Large intestine (tissue), 3 donors: Measurements from ENCODE around the gene ADCK1. TPM values are rescaled to one million over a fixed set of nuclear protein-coding genes. Genes with fewer than 3 reads are reported as not detected.
"Not testable (repeated sequence)": the region's sequence is repeated elsewhere in the genome, so short reads cannot be mapped to it uniquely, and the experiment has no call there.

Experiments used
- DNase-seq, 2 donors: peaks; one replicate each; pipeline versions ENCODE4 v3.0.0 to v3.0.0-alpha.2; 2013
- H3K27ac ChIP-seq: one replicate; pipeline ENCODE4 v1.5.1; 2013; ENCODE audit warnings: low read length
- H3K27me3 ChIP-seq: 2 replicates; pipeline ENCODE4 v1.6.1; 2013; ENCODE audit warnings: low read length; ENCODE audit not compliant: control insufficient read depth, insufficient read depth
- H3K36me3 ChIP-seq: 2 replicates; pipeline ENCODE4 v1.6.1; 2013; ENCODE audit warnings: low read length; ENCODE audit not compliant: control insufficient read depth, insufficient read depth
- H3K4me1 ChIP-seq: one replicate; pipeline ENCODE4 v1.6.1; 2013; ENCODE audit warnings: low read length; ENCODE audit not compliant: control insufficient read depth, insufficient read depth
- H3K4me3 ChIP-seq: one replicate; pipeline ENCODE4 v1.5.1; 2013; ENCODE audit warnings: low read length
- H3K9me3 ChIP-seq: one replicate; pipeline ENCODE4 v1.6.1; 2013; ENCODE audit warnings: mild to moderate bottlenecking, low read depth, low read length, moderate library complexity; ENCODE audit not compliant: control insufficient read depth
- WGBS: methylation state at CpG from one replicate; pipeline ENCODE4 v1.1.5; 2013; ENCODE audit warnings: low lambda C conversion rate; ENCODE audit not compliant: insufficient coverage; 5-methylcytosine and 5-hydroxymethylcytosine counted together
- polyA plus RNA-seq: library from polyadenylated mRNA; unstranded; fragments of 120-200 nt; gene quantifications from one replicate; pipeline ENCODE4 v1.2.1, GENCODE V29; 2013

The ADCK1 gene
- polyA plus RNA-seq, 1 donor, result 8.5 TPM

DNA sequence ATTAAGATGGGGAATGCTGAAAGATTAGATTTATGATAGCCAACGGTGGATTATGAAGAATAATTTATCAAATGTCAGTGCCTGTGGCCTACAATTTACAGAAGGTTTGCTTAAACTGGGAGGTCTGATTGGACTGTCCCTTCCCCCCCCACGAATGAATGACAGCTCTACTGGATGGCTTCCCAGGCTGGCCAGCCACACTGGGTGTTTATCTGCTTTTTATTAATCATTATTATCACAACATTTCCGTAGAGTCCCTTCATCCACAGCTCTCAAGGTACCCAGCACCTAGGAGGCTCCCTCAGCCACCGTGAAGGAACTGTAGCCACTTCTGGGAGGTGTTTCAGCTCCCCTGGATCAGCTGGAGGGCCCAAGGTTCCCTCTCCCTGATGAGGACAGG, 78.9 kb downstream of the ADCK1 start:
- Histone ChIP-seq H3K4me3 (no peak overlapping the region), H3K27me3 (no peaks in the 10 kb centered on the region), H3K9me3 (no peaks in the 10 kb centered on the region), H3K27ac (no peak overlapping the region), H3K36me3 (no peaks in the 10 kb centered on the region), H3K4me1 (no peaks in the 10 kb centered on the region)
- DNase-seq, result no peak
- WGBS, result 83% methylated on average over 1 of the region's 4 CpGs

DNA sequence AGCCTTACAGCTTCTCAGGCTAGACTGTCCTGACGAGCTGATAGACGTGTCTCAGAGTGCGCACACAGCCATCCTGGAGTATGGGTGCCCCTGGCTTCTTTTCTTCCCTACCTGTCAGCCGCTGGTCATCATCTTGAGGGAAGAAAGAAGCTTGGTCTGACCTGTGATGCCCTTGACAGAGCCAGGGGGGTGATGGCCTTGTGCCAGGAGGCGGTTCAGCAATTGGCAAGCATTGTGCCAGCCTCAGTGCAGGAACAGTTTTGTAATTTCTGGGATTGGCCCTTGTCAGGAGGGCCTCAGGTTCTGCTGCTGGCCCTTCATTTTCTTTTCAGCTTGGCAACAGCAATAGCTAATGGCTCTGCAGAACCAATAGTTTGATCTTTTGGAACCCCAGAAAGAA, 80.1 kb downstream of the ADCK1 start:
- Histone ChIP-seq H3K4me1 (no peaks in the 10 kb centered on the region), H3K27me3 (no peaks in the 10 kb centered on the region), H3K4me3 (no peak overlapping the region), H3K27ac (no peak overlapping the region), H3K36me3 (no peaks in the 10 kb centered on the region), H3K9me3 (no peaks in the 10 kb centered on the region)
- DNase-seq, result no peak
- no CpG with 5 or more reads among the region's 5 CpGs for WGBS

DNA sequence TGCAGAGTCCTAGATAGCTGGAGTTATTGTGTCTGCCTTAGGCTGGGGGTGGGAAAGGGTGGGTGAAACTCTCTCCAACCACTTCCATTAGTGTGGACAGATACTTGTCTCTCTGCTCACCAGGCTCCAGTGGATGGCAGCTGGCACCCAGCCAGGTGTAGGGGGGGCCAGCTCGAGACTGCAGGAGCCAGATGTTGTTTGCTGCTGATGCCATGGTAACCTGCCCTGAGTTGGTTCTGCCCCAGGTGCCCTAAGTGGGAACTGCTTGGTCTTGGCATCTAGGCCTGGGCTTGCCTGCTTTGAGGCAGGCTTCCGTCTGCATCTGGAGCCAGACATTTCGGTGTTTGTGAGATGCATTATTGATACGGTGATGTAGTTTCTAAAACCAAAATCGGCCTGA, 82.2 kb downstream of the ADCK1 start:
- no peak overlapping the region for H3K27ac ChIP-seq
- no CpG with 5 or more reads among the region's 5 CpGs for WGBS
- no peaks in the 10 kb centered on the region for H3K9me3 ChIP-seq
- H3K4me3 ChIP-seq, result no peak overlapping the region
- no peaks in the 10 kb centered on the region for H3K4me1 ChIP-seq
- H3K36me3 ChIP-seq, result peaks cover 3% of the 10 kb centered on the region
- DNase-seq, result peak; percentile 18 to 27
- no peaks in the 10 kb centered on the region for H3K27me3 ChIP-seq

DNA sequence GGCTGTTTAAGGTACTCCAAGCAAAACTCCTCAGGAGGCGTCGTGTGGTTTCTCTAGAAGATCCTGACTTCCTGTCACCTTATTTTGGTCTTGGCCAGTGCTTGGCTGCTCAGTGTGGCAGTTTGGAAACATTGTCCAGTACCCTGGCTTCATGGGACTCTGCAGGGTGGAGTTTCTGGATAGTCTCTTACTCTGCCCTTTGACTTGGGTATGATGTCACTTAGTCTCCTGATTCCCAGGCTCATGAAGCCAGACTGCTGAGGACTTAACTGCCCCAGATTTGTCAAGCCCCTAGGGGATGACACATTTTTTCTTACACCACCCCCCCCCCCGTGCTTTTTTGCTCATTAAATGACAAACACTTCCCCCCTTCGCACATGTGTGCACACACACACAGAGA, 82.7 kb downstream of the ADCK1 start:
- Histone ChIP-seq H3K27ac (no peak overlapping the region), H3K36me3 (peaks cover 5% of the 10 kb centered on the region), H3K27me3 (no peaks in the 10 kb centered on the region), H3K4me3 (no peak overlapping the region), H3K9me3 (no peaks in the 10 kb centered on the region), H3K4me1 (no peaks in the 10 kb centered on the region)
- whole genome bisulfite sequencing, result no CpG with 5 or more reads among the region's 4 CpGs
- peak in 1 of 2 donors; percentile 16 for DNase-seq

DNA sequence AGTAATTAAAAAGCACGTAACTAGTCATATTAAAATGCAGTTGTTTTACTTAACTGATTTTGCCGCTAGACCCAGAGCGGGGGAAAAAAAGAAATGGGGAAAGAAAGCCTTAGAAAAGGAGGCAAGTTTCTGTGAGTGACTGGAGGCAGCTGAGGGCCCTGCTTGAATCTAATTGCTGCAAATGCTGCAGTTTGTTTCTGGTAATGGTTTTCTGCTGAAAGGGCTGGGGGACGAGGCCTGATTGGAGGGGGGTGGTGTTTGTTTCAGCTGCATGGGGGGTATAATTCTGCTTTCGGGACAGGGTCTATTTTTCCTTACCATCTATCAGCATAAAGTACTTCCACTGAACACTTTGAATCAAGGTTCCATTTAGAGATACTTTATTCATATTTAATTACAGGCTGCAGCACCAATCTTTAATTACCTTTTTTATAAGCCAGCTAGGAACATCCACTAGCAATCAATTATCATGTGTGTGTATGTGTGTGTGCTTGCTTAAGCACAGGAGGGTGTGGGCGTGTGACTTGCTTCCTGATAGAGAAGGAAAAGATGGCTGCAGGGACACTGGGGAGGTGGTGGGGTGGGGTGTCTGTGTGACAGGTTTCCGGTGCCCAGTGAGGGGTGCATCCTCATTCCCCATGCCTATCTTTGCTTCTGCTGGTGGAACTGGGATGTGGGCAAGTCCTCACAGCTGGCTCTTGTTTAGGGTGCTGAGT, 83.4 kb downstream of the ADCK1 start:
- Histone ChIP-seq H3K27ac (no peak overlapping the region), H3K27me3 (no peaks in the 10 kb centered on the region), H3K36me3 (peaks cover 9% of the 10 kb centered on the region), H3K9me3 (no peaks in the 10 kb centered on the region), H3K4me3 (no peak overlapping the region), H3K4me1 (no peaks in the 10 kb centered on the region)
- DNase-seq, result no peak
- WGBS, result 88% methylated on average over 3 of the region's 7 CpGs

DNA sequence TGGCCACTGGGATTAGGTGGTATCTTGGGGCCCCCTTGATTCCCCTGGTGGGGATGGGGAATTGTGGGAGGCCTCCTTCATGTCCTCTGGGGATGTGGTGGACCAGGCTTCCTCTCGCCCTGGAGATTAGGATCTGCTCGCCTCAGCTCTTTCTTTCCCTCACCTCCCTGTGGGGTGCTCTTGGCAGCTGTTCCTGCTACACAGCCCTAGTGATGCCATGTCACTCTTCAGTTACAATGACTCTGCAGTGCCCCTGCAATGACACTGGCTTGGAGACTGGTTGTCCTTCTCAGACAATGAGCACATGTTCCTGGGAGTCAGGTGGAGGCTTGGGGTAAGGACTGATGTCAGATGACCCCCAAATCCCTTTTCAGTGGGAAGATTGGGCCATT, 83.9 kb downstream of the ADCK1 start:
- H3K4me3 ChIP-seq, result no peak overlapping the region
- H3K36me3 ChIP-seq, result peaks cover 11% of the 10 kb centered on the region
- no CpG with 5 or more reads among the region's 2 CpGs for WGBS
- no peak for DNase-seq
- H3K27ac ChIP-seq, result no peak overlapping the region
- no peaks in the 10 kb centered on the region for H3K27me3 ChIP-seq
- H3K9me3 ChIP-seq, result no peaks in the 10 kb centered on the region
- no peaks in the 10 kb centered on the region for H3K4me1 ChIP-seq

DNA sequence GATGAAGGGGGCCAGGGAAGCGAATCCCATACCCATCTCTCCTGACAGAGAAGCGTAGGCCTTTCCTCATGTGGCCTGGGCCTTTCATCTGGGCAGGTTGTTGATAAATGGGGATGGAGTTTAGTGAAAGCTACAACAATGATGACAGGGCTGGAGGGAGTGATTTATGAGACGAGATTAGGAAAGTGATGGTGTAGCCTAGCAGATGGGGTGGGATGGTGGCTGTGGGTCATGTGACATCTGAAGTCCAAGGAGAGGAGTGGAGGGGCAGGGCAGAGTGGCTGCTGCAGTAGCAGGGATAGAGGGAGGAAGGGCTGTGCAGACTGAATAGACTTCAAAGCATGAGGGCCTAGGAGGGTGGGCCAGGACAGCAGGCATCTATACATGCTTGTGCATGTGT, 85.5 kb downstream of the ADCK1 start:
- no CpG with 5 or more reads among the region's 3 CpGs for WGBS
- peak in 1 of 2 donors; percentile 46 for DNase-seq
- Histone ChIP-seq H3K4me1 (no peaks in the 10 kb centered on the region), H3K27ac (no peak overlapping the region), H3K27me3 (no peaks in the 10 kb centered on the region), H3K36me3 (peaks cover 11% of the 10 kb centered on the region), H3K9me3 (peaks cover 3% of the 10 kb centered on the region), H3K4me3 (no peak overlapping the region)

DNA sequence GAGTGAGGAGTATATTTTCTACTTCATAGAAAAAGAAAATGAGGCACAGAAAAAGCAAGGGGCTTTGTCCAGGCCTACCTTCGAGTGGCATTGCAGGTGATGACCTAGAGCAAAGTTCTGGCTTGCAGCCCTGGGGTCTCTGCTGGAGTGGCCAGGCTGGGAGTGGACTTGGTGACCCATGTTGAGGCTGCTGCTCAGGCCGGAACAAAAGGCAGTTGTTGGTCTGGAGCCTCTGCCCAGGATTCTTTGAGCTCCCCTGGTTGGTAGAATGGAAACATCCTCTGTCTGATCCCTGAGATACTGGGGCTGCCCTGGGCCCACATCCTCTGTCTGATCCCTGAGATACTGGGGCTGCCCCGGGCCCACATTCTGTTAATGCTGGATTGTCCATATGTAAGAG, 86.1 kb downstream of the ADCK1 start:
- Histone ChIP-seq H3K27me3 (no peaks in the 10 kb centered on the region), H3K27ac (no peak overlapping the region), H3K4me3 (no peak overlapping the region), H3K9me3 (peaks cover 3% of the 10 kb centered on the region), H3K36me3 (peaks cover 11% of the 10 kb centered on the region), H3K4me1 (no peaks in the 10 kb centered on the region)
- no peak for DNase-seq
- no CpG with 5 or more reads among the region's 3 CpGs for WGBS

DNA sequence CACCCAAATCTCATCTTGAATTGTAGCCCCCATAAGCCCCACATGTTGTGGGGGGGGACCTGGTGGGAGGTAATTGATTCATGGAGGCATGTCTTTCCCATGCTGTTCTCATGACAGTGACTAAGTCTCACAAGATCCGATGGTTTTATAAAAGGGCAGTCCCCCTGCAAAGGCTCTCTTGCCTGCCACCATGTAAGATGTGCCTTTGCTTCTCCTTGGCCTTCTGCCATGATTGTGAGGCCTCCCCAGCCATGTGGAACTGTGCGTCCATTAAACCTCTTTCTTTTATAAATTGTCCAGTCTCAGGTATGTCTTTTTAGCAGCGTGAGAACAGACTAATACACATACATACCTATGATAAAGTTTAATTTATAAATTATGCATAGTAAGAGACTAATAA, 89.0 kb downstream of the ADCK1 start:
- not testable (repeated sequence) for H3K9me3 ChIP-seq, H3K27me3 ChIP-seq, H3K4me1 ChIP-seq, H3K4me3 ChIP-seq, H3K27ac ChIP-seq, DNase-seq
- WGBS, result no CpG with 5 or more reads among the region's 3 CpGs
- peaks cover 11% of the 10 kb centered on the region for H3K36me3 ChIP-seq

DNA sequence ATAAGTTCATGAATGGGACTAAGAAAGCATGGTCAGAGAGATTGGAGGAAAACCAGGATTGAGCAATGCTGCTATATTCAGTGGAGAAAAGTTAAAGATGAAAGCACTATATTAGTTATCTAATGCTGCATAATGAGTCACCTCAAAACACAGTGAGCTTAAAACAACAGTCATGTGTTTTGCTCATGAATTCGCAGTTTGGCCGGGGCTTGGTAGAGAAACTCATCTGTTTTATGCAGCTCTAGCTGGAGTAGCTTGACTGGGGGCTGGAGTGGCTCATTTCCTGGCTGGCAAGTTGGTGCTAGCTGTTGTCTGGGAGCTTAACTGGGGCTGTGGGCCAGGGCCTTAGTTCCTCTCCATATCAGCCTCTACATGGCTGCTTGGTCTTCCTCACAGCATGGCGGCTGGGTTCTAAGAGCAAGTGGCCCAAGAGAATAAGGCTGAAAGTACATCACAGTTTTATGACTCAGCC, 90.1 kb downstream of the ADCK1 start:
- no CpG with 5 or more reads among the region's 3 CpGs for WGBS
- H3K36me3 ChIP-seq, result peaks cover 11% of the 10 kb centered on the region
- peaks cover 3% of the 10 kb centered on the region for H3K9me3 ChIP-seq
- no peak overlapping the region for H3K4me3 ChIP-seq
- no peak for DNase-seq
- H3K27me3 ChIP-seq, result no peaks in the 10 kb centered on the region
- H3K4me1 ChIP-seq, result no peaks in the 10 kb centered on the region
- no peak overlapping the region for H3K27ac ChIP-seq

DNA sequence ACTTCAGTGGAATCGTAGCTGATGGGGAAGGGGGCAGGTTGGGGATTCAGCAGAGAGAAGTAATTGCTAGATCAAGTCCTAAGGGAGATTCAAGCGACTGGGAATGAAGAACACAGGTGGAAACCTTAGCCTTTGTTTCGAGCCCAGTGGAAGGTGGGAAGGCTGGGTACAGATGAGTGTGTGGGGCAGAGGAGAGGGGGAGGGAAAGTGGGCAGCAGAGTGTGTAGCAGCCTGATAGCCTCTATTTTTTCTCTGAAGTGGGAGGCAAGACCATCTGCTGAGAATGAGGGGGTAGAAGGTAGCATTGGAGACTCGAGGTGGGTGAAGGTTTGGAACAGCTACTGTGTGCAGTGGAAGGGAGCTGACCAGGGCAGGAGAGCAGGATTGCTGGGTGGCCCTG, 91.0 kb downstream of the ADCK1 start:
- WGBS, result 100% methylated on average over 2 of the region's 4 CpGs

More for the DNA sequence above, 91.0 kb downstream of the ADCK1 start:
- H3K9me3 ChIP-seq, result peaks cover 3% of the 10 kb centered on the region
- no peak for DNase-seq
- no peaks in the 10 kb centered on the region for H3K27me3 ChIP-seq
- H3K4me1 ChIP-seq, result no peaks in the 10 kb centered on the region
- H3K4me3 ChIP-seq, result no peak overlapping the region
- H3K27ac ChIP-seq, result no peak overlapping the region
- H3K36me3 ChIP-seq, result peaks cover 11% of the 10 kb centered on the region
